A673 (cell line): Measurements from ENCODE around the gene RASSF1. TPM values are rescaled to one million over a fixed set of nuclear protein-coding genes. Genes with fewer than 3 reads are reported as not detected.

Experiments
- BruUV-seq: library from RNA; stranded (reverse); fragments of 400-500 nt; replicated peaks from 2 replicates; lab custom pipeline; 2021; lab: Mats Ljungman, UMichigan
- CTCF ChIA-PET: fragments of 300-600 bp; sonication (Branson Sonifier 250); formaldehyde crosslinking; loops from one replicate; lab custom pipeline; 2022; ENCODE audit warnings: antibody characterized with exemption; lab: Charles Lee
- POLR2A ChIA-PET: fragments of 300-600 bp; sonication (Branson Sonifier 250); formaldehyde crosslinking; loops from one replicate; lab custom pipeline; 2022; ENCODE audit warnings: antibody characterized with exemption; ENCODE audit not compliant: low non-redundant PET; lab: Charles Lee
- DNase-seq: peaks from one replicate; pipeline ENCODE4 v3.0.0-alpha.2; 2015; ENCODE audit warnings: low spot score
- H3K27ac ChIP-seq: fragments of 200-600 bp; sonication (generic); 2 replicates; pipeline ENCODE4 v1.5.1; 2016; ENCODE audit warnings: mixed run types, low read depth, mild to moderate bottlenecking, mixed read lengths, antibody characterized with exemption, low read length; ENCODE audit not compliant: poor library complexity, severe bottlenecking
- H3K27me3 ChIP-seq: fragments of 200-600 bp; sonication (generic); replicated peaks from 2 replicates; pipeline ENCODE4 v1.6.1; 2017; ENCODE audit warnings: mixed run types, low read depth, mild to moderate bottlenecking, mixed read lengths, antibody characterized with exemption, low read length; ENCODE audit not compliant: insufficient read depth, poor library complexity
- H3K36me3 ChIP-seq: fragments of 200-600 bp; sonication (generic); 2 replicates; pipeline ENCODE4 v1.6.1; 2016; ENCODE audit warnings: mixed run types, mild to moderate bottlenecking, mixed read lengths, antibody characterized with exemption, low read length; ENCODE audit not compliant: insufficient read depth, poor library complexity, severe bottlenecking
- H3K4me1 ChIP-seq: fragments of 200-600 bp; sonication (generic); 2 replicates; pipeline ENCODE4 v1.6.1; 2017; ENCODE audit warnings: mixed run types, mild to moderate bottlenecking, mixed read lengths, antibody characterized with exemption, low read length; ENCODE audit not compliant: insufficient read depth, poor library complexity, severe bottlenecking
- H3K4me3 ChIP-seq: fragments of 200-600 bp; sonication (generic); 2 replicates; pipeline ENCODE4 v1.5.1; 2016; ENCODE audit warnings: low read depth, mixed run types, mild to moderate bottlenecking, mixed read lengths, low read length; ENCODE audit not compliant: poor library complexity, severe bottlenecking
- H3K9me3 ChIP-seq: fragments of 200-600 bp; sonication (generic); 2 replicates; pipeline ENCODE4 v1.6.1; 2016; ENCODE audit warnings: mixed run types, low read depth, mild to moderate bottlenecking, mixed read lengths, antibody characterized with exemption, low read length; ENCODE audit not compliant: poor library complexity, severe bottlenecking
- CTCF ChIP-seq: fragments of 300-800, 200-600 bp; sonication (generic); conservative IDR thresholded peaks from 2 replicates; pipeline ENCODE4 v1.5.1; 2017; ENCODE audit warnings: low read depth, mild to moderate bottlenecking, antibody characterized with exemption, low read length, moderate library complexity, mixed read lengths
- EZH2 ChIP-seq: fragments of 200-600 bp; sonication (generic); IDR thresholded peaks from 2 replicates; pipeline ENCODE4 v1.6.1; 2017; ENCODE audit warnings: borderline replicate concordance, low read depth, mild to moderate bottlenecking, mixed read lengths, antibody characterized with exemption, low read length; ENCODE audit not compliant: poor library complexity, severe bottlenecking
- intact Hi-C: fragments of 100-400 bp; cut with micrococcal nuclease; formaldehyde crosslinking; loops from one replicate; pipeline ENCODE4 v1.10.0; 2022; ENCODE audit not compliant: unreplicated experiment
- total RNA-seq: library from RNA; stranded (reverse); gene quantifications from 2 replicates; pipeline ENCODE4 v1.2.3, GENCODE V29; 2021

RASSF1 gene
- total RNA-seq, 1 experiment from 2014 or later: 14.4 TPM

- no peak for TF ChIP-seq CTCF
- no peak for TF ChIP-seq EZH2
- peaks cover 3% of the 10 kb centered on the region for H3K4me1 ChIP-seq
- POLR2A ChIA-PET: no interaction called here
- BruUV-seq: no TSS peak
- H3K36me3 ChIP-seq: no peaks in the 10 kb centered on the region
- H3K4me3 ChIP-seq: no peak overlapping the region
- H3K27ac ChIP-seq: no peak overlapping the region
- H3K27me3 ChIP-seq: no peaks in the 10 kb centered on the region
- no peaks in the 10 kb centered on the region for H3K9me3 ChIP-seq
- intact Hi-C loops: no loop called here
- DNase-seq: no peak
- CTCF ChIA-PET: no interaction called here
These were observed 15.5 kb downstream of the RASSF1 start for GRCh38 chr3:50325113-50325480.

GRCh38 chr3:50324351-50325112 lies 16.1 kb downstream of the RASSF1 start:
- Histone ChIP-seq H3K4me3 (no peak overlapping the region), H3K4me1 (peaks cover 3% of the 10 kb centered on the region), H3K27me3 (no peaks in the 10 kb centered on the region), H3K9me3 (no peaks in the 10 kb centered on the region), H3K36me3 (no peaks in the 10 kb centered on the region), H3K27ac (peak overlapping the region; percentile 30)
- ChIA-PET POLR2A (no interaction called here), CTCF (no interaction called here)
- intact Hi-C loops: no loop called here
- BruUV-seq: no TSS peak
- peak; percentile 65 for DNase-seq
- TF ChIP-seq CTCF: peak; percentile 66
- TF ChIP-seq EZH2: no peak

GRCh38 chr3:50323614-50324199 lies 16.9 kb downstream of the RASSF1 start:
- intact Hi-C loops: no loop called here
- BruUV-seq: no TSS peak
- DNase-seq: no peak
- Histone ChIP-seq H3K4me1 (peaks cover 3% of the 10 kb centered on the region), H3K27ac (no peak overlapping the region), H3K4me3 (no peak overlapping the region), H3K27me3 (no peaks in the 10 kb centered on the region), H3K36me3 (no peaks in the 10 kb centered on the region), H3K9me3 (no peaks in the 10 kb centered on the region)
- CTCF ChIA-PET: no interaction called here
- TF ChIP-seq CTCF: no peak
- TF ChIP-seq EZH2: no peak
- POLR2A ChIA-PET: no interaction called here
